HepG2 (cell line): ENCODE measurements around the gene PDK2. TPM values are rescaled to one million over a fixed set of nuclear protein-coding genes. Genes with fewer than 3 reads are reported as not detected.

ENCODE experiments used
- ATRX ChIP-seq: sonication (generic); formaldehyde crosslinking; IDR thresholded peaks from 2 replicates; pipeline ENCODE4 v1.4.0; 2020; ENCODE audit warnings: missing genetic modification reagents, borderline replicate concordance
- CCAR2 ChIP-seq: fragments of 200-400 bp; formaldehyde crosslinking; optimal IDR thresholded peaks from 2 replicates; pipeline ENCODE3; 2018; ENCODE audit warnings: low read depth, mild to moderate bottlenecking, low read length, moderate library complexity
- GLI4 ChIP-seq: sonication (generic); formaldehyde crosslinking; IDR thresholded peaks from 2 replicates; pipeline ENCODE4 v1.5.1; 2020; ENCODE audit warnings: missing genetic modification reagents, mild to moderate bottlenecking, moderate library complexity, borderline replicate concordance
- GPBP1L1 ChIP-seq: sonication (generic); formaldehyde crosslinking; IDR thresholded peaks from 2 replicates; pipeline ENCODE4 v1.5.0; 2020; ENCODE audit warnings: mild to moderate bottlenecking, missing genetic modification reagents
- HOXA3 ChIP-seq: sonication (generic); formaldehyde crosslinking; IDR thresholded peaks from 2 replicates; pipeline ENCODE4 v1.5.0; 2020; ENCODE audit warnings: missing genetic modification reagents
- IRF2 ChIP-seq: IDR thresholded peaks from 2 replicates; pipeline ENCODE4 v1.6.1; 2018; ENCODE audit warnings: missing genetic modification reagents, missing compliant biosample characterization
- KDM6A ChIP-seq: IDR thresholded peaks from 2 replicates; pipeline ENCODE4 v1.6.1; 2016; ENCODE audit warnings: low read depth
- RFXAP ChIP-seq: sonication (generic); formaldehyde crosslinking; IDR thresholded peaks from 2 replicates; pipeline ENCODE4 v1.4.0; 2020; ENCODE audit warnings: missing genetic modification reagents, borderline replicate concordance
- SOX5 ChIP-seq: IDR thresholded peaks from 2 replicates; pipeline ENCODE4 v1.6.1; 2016; ENCODE audit warnings: borderline replicate concordance
- TEAD3 ChIP-seq: optimal IDR thresholded peaks from 2 replicates; pipeline ENCODE3; 2016; ENCODE audit warnings: borderline replicate concordance
- THRA ChIP-seq: sonication (generic); formaldehyde crosslinking; IDR thresholded peaks from 2 replicates; pipeline ENCODE4 v1.4.0; 2020; ENCODE audit warnings: missing genetic modification reagents, borderline replicate concordance
- YEATS2 ChIP-seq: sonication (generic); formaldehyde crosslinking; IDR thresholded peaks from 2 replicates; pipeline ENCODE4 v1.4.0; 2020; ENCODE audit warnings: missing genetic modification reagents, borderline replicate concordance
- ZEB1 ChIP-seq: IDR thresholded peaks from 2 replicates; pipeline ENCODE4 v1.6.1; 2012; ENCODE audit warnings: mild to moderate bottlenecking, low read depth, inconsistent platforms; ENCODE audit not compliant: insufficient replicate concordance
- ZNF552 ChIP-seq: sonication (generic); formaldehyde crosslinking; IDR thresholded peaks from 2 replicates; pipeline ENCODE4 v1.9.0; 2022; ENCODE audit warnings: missing genetic modification reagents, mild to moderate bottlenecking, borderline replicate concordance
- ZNF598 ChIP-seq: sonication (generic); formaldehyde crosslinking; IDR thresholded peaks from 2 replicates; pipeline ENCODE4 v1.5.1; 2020; ENCODE audit warnings: mild to moderate bottlenecking, missing genetic modification reagents, borderline replicate concordance
- ZNF720 ChIP-seq: sonication (generic); formaldehyde crosslinking; IDR thresholded peaks from 2 replicates; pipeline ENCODE4 v1.4.0; 2020; ENCODE audit warnings: missing genetic modification reagents
- ZNF724P ChIP-seq: sonication (generic); formaldehyde crosslinking; IDR thresholded peaks from 2 replicates; pipeline ENCODE4 v1.8.0; 2022; ENCODE audit warnings: missing genetic modification reagents, borderline replicate concordance
- polyA plus RNA-seq, 8 experiments: library from polyadenylated mRNA; depleted of rRNA in 3 of 8; stranded (reverse) in 7 of 8; unstranded in 1 of 8; fragments of >200 nt; fragmentation: Illumina TruSeq in 4 of 8; extraction: Trizol in 4 of 8; gene quantifications; 2 replicates each; pipeline versions ENCODE4 v1.2.1 to v1.2.3, GENCODE V29; 2011 to 2016; ENCODE audit warnings: low read depth in 4 of 8, missing spikeins in 1 of 8, mixed read lengths in 1 of 8; ENCODE audit not compliant: insufficient read depth in 1 of 8
- total RNA-seq, 5 experiments: library from RNA; depleted of rRNA; stranded (reverse); fragments of >200 nt; fragmentation: Illumina TruSeq; extraction: Trizol; gene quantifications; 2 replicates each; pipeline ENCODE4 v1.2.3, GENCODE V29; 2016; ENCODE audit warnings: low read depth in 1 of 5
- TF ChIP-seq, protein P1 (sequence below): IDR thresholded peaks from 2 replicates; pipeline ENCODE4 v1.6.1; 2016; ENCODE audit warnings: missing compliant biosample characterization, missing genetic modification reagents, borderline replicate concordance
- TF ChIP-seq, protein P2 (sequence below): sonication (generic); formaldehyde crosslinking; IDR thresholded peaks from 2 replicates; pipeline ENCODE4 v1.5.0; 2020; ENCODE audit warnings: missing genetic modification reagents, mild to moderate bottlenecking, borderline replicate concordance
- TF ChIP-seq, protein P3 (sequence below): sonication (generic); formaldehyde crosslinking; IDR thresholded peaks from 2 replicates; pipeline ENCODE4 v1.5.1; 2020; ENCODE audit warnings: mild to moderate bottlenecking, missing genetic modification reagents

Gene PDK2
- total and polyA plus RNA-seq, 2 of the 13 experiments (the other 11 are each of a cell fraction or from before 2014, with no cell fraction given), result 18.5 to 59.7 TPM

DNA sequence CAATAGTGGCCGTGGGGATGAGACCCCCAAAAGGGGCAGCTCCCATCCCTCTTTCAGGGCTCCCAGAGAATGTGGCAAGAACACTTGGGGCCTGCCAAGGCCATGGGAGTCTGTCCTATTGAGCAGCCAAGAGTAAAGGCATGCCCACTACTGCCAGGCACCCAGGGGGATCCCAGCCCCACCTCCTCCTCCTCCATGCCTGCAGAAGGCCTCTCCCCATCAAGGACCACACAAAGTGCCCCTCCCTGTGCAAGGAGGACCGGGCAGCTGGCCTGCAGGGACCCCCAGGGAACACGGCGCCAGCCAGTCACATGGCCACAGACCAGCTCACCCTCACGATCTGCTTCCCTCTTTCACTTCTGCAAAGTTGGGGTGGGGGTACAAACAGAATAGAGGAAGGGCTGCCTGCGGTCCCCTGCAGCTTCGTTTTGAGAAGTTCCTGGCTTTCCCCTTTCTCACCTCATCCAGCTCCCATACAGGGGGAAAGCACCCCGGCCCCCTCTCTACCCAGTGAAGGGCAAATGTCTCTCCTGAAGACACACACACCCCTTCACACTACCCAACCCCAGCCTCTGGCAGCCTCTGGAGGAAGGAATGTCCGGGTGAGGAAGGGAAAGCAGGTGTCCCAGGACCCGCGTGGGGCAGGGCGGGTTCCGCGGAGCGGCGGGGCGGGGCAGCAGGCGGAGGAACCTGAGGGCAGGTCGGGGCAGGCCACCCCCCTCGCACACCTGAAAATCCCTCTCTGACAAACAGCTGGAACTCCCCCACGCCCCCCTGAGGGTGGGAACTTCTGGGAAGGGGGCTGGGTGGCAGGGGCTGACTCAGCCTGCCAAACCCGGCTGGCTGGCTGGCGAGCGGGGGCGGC lies 53.3 kb downstream of the PDK2 start (continued):
- TF ChIP-seq, protein P1, sequence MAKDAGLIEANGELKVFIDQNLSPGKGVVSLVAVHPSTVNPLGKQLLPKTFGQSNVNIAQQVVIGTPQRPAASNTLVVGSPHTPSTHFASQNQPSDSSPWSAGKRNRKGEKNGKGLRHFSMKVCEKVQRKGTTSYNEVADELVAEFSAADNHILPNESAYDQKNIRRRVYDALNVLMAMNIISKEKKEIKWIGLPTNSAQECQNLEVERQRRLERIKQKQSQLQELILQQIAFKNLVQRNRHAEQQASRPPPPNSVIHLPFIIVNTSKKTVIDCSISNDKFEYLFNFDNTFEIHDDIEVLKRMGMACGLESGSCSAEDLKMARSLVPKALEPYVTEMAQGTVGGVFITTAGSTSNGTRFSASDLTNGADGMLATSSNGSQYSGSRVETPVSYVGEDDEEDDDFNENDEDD (CRISPR knock-in tag), result no peak; the same call in 1 of the 2 replicates
- TF ChIP-seq ZNF598 (CRISPR knock-in tag) (peak; percentile 65; the same call in 1 of the 2 replicates), TEAD3 (CRISPR knock-in tag) (peak; percentile 96), KDM6A (no peak), SOX5 (no peak), ATRX (CRISPR knock-in tag) (no peak), IRF2 (CRISPR knock-in tag) (no peak), THRA (peak; percentile 43; the same call in 1 of the 2 replicates), GPBP1L1 (CRISPR knock-in tag) (no peak), GLI4 (CRISPR knock-in tag) (peak; percentile 43; the same call in 1 of the 2 replicates), RFXAP (CRISPR knock-in tag) (no peak), ZEB1 (peak; percentile 63), YEATS2 (CRISPR knock-in tag) (no peak), HOXA3 (CRISPR knock-in tag) (peak; percentile 14; the same call in 1 of the 2 replicates), ZNF724P (CRISPR knock-in tag) (no peak), CCAR2 (no peak), ZNF552 (CRISPR knock-in tag) (0 out of 2 replicates have a peak, but pooled peaks have one; percentile 38), ZNF720 (CRISPR knock-in tag) (no peak)
- TF ChIP-seq, protein P2, sequence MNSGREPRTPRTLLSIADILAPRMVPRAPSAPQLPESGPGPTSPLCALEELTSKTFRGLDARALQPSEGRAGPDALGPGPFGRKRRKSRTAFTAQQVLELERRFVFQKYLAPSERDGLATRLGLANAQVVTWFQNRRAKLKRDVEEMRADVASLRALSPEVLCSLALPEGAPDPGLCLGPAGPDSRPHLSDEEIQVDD (CRISPR knock-in tag), result no peak
- TF ChIP-seq, protein P3, sequence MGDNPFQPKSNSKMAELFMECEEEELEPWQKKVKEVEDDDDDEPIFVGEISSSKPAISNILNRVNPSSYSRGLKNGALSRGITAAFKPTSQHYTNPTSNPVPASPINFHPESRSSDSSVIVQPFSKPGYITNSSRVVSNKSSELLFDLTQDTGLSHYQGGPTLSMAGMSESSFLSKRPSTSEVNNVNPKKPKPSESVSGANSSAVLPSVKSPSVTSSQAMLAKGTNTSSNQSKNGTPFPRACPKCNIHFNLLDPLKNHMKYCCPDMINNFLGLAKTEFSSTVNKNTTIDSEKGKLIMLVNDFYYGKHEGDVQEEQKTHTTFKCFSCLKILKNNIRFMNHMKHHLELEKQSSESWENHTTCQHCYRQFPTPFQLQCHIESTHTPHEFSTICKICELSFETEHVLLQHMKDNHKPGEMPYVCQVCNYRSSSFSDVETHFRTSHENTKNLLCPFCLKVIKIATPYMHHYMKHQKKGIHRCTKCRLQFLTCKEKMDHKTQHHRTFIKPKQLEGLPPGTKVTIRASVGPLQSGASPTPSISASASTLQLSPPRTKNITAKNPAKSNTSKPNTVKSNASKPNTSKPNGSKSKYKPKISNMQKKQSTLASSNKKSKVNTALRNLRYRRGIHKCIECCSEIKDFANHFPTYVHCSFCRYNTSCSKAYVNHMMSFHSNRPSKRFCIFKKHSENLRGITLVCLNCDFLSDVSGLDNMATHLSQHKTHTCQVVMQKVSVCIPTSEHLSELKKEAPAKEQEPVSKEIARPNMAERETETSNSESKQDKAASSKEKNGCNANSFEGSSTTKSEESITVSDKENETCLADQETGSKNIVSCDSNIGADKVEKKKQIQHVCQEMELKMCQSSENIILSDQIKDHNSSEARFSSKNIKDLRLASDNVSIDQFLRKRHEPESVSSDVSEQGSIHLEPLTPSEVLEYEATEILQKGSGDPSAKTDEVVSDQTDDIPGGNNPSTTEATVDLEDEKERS (CRISPR knock-in tag), result no peak
